ENCODE results near the gene TXNRD2. TPM values are rescaled to one million over a fixed set of nuclear protein-coding genes. Genes with fewer than 3 reads are reported as not detected.

TXNRD2 gene
- total RNA-seq, 1 experiment from 2014 or later, result 22.9 TPM

GRCh38 chr22:19929586-19930550, 11.8 kb downstream of the TXNRD2 start:
- Mint-ChIP-seq H3K4me1 (no peaks in the 10 kb centered on the region), H3K36me3 (ENCODE audit: insufficient read depth in 1 of 3, low read depth in 3 of 3) (peaks cover 0 to 3% (median 0%) of the 10 kb centered on the region in 3 experiments; a peak in 1 of 7 replicates), H3K9me3 (no peaks in the 10 kb centered on the region), H3K27me3 (ENCODE audit: low read depth) (peaks cover 2% of the 10 kb centered on the region; the same call in 1 of the 2 replicates), H3K4me3 (no peak overlapping the region), H3K27ac (peak overlapping the region in 1 of 3 experiments; percentile 22; a peak in 4 of 7 replicates)
- H3K4me1 ChIP-seq (ENCODE audit: insufficient read depth, low read length), result no peaks in the 10 kb centered on the region
- no peak overlapping the region for H2BK120ac ChIP-seq (ENCODE audit: low read depth, low read length, poor library complexity, severe bottlenecking)
- TF ChIP-seq CTCF (conservative IDR thresholded peaks at IDR 0.05), result no peak
- no peak overlapping the region for H3K27ac ChIP-seq (ENCODE audit: insufficient read length, low read depth, low read length)
- no peak overlapping the region for H3K23ac ChIP-seq (ENCODE audit: insufficient read length, low read depth, low read length)
- no CpG with 5 or more reads among the region's 21 CpGs for whole genome bisulfite sequencing (ENCODE audit: extremely low coverage, insufficient read length, low lambda C conversion rate)
- no peak overlapping the region for H2BK20ac ChIP-seq (ENCODE audit: low read depth, low read length, poor library complexity, severe bottlenecking)
- H3K56ac ChIP-seq (ENCODE audit: insufficient read length, low read depth, low read length), result no peak overlapping the region
- H3K4ac ChIP-seq (ENCODE audit: low read depth, low read length), result no peak overlapping the region
- H3K27me3 ChIP-seq (ENCODE audit: insufficient read depth, low read length), result no peaks in the 10 kb centered on the region; the same call in 1 of the 2 replicates
- no peak for DNase-seq
- no peak overlapping the region for H4K5ac ChIP-seq (ENCODE audit: insufficient read length, low read depth, low read length)
- no peak overlapping the region for H2AFZ ChIP-seq (ENCODE audit: low read length)
- H2BK5ac ChIP-seq (ENCODE audit: insufficient read length, low read length), result no peak overlapping the region
- H3K9ac ChIP-seq (ENCODE audit: extremely low read depth, insufficient read length, low read length), result no peak overlapping the region
- H3K79me2 ChIP-seq (ENCODE audit: insufficient read depth, low read length), result no peaks in the 10 kb centered on the region
- H3K14ac ChIP-seq (ENCODE audit: insufficient read depth, low read length), result no peak overlapping the region
- peaks cover 3% of the 10 kb centered on the region for H4K20me1 ChIP-seq (ENCODE audit: control insufficient read depth, insufficient read depth, insufficient read length)
- no peak overlapping the region for H3T11ph ChIP-seq (ENCODE audit: low read length)
- H3K23me2 ChIP-seq (ENCODE audit: insufficient read length, low read depth, low read length, poor library complexity, severe bottlenecking), result no peaks in the 10 kb centered on the region
- no peak overlapping the region for H2AK5ac ChIP-seq (ENCODE audit: insufficient read length, low read length)
- H2BK15ac ChIP-seq (ENCODE audit: low read depth, low read length), result no peak overlapping the region
- H3K79me1 ChIP-seq (ENCODE audit: insufficient read depth, low read depth, low read length, poor library complexity, severe bottlenecking), result no peaks in the 10 kb centered on the region
- H3K18ac ChIP-seq (ENCODE audit: insufficient read length, low read depth, low read length), result no peak overlapping the region
- no peak overlapping the region for H3K4me2 ChIP-seq (ENCODE audit: insufficient read depth, insufficient read length, low read length)
- no peak overlapping the region for H4K8ac ChIP-seq (replicated peaks; ENCODE audit: insufficient read length, low read depth, low read length)
- no peak overlapping the region for H2BK12ac ChIP-seq (ENCODE audit: insufficient read length, low read depth, low read length)
- H4K91ac ChIP-seq (ENCODE audit: insufficient read length, low read depth, low read length), result no peak overlapping the region
- H3K9me3 ChIP-seq (ENCODE audit: control insufficient read depth, low read depth, low read length), result no peaks in the 10 kb centered on the region
